HG03439 (cell line): ENCODE results near the gene SETD1B.
"Not testable (repeated sequence)": the region's sequence is repeated elsewhere in the genome, so short reads cannot be mapped to it uniquely, and the experiment has no call there.

Experiments
- ATAC-seq: cut with Tn5 transposase; IDR thresholded peaks from one replicate; pipeline ENCODE4 v1.9.1; 2021; ENCODE audit warnings: mild to moderate bottlenecking, moderate library complexity; ENCODE audit not compliant: unreplicated experiment

SETD1B gene

DNA sequence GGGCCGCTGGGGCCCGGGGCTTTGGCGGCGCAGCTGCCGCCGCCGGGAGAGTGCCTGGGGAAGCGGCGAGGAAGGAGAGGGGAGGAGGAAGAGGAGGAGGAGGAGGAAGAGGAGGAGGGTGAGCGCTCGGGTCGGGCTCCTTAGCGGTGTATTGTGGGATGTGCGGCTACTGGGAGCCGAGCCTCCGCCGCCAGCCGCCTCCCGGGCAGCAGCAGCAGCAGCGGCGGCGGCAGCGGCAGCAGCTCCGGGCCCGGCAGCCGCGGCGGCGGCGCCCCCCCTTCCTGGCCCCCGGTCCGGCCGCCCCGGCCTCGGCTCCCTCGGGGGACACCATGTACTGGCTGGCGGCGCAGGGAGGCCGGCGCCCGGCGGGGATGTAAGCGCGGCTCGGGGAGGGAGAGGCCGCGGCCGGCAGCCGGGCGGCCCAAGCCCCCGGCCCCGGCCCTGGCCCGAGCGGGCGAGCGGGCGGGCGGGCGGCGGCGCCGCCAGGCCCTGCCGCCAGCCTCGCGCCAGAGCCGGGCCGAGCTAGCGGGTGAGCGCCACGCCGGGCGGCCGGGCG, at the start of gene SETD1B:
Gene SETD1B, plus strand, starts transcription at position 149 of the 556 bp plus-strand sequence. CDS start 729 bp downstream, outside the sequence.
- ATAC-seq, result no peak

DNA sequence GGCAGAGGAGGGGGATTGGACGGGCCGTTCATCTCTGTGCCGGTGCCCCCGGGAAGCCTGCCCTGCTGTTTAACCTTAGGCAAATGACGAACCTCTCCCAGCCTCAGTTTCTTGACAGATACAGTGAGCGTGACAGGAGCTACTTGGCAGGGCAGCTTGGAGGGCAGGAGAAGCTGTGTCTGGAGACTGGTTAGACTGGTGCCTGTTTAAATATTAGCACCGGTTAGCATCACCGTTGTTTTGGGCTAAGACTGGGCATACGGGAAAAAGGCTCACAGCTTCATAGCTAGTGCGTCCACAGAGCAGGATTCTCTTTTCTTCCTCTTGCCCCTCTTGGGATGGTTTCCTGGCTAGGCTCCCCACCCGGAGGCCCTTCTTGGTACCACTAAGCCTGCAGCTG, 49.0 kb upstream of the SETD1B start:
- no peak for ATAC-seq

DNA sequence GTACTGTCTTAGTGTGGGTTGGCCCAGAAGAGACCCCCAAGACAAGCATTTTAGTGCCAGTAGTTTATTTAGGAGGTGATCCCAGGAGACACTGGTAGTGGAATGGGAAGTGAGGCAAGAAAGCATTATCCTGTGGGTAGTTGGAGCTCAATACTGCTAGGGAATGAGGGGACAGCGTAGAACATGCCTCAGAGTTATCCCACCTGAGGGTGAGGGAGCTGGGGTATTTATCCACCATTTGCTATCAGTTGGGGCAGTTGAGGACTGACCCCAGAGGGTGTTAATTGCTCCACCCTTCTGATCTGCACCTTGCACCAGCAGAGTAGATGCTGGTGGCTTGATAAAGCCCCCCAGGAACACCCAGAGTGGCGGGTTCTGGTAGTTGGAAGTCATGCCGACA, 48.2 kb upstream of the SETD1B start:
- no peak for ATAC-seq

DNA sequence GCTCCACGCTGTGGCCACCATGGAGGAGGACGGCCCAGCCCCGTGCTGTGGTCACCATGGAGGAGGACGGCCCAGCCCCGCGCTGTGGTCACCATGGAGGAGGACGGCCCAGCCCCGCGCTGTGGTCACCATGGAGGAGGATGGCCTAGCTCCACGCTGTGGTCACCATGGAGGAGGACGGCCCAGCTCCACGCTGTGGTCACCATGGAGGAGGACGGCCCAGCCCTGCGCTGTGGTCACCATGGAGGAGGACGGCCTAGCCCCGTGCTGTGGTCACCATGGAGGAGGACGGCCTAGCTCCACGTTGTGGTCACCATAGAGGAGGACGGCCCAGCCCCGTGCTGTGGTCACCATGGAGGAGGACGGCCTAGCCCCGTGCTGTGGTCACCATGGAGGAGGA, 45.3 kb upstream of the SETD1B start:
- not testable (repeated sequence) for ATAC-seq

DNA sequence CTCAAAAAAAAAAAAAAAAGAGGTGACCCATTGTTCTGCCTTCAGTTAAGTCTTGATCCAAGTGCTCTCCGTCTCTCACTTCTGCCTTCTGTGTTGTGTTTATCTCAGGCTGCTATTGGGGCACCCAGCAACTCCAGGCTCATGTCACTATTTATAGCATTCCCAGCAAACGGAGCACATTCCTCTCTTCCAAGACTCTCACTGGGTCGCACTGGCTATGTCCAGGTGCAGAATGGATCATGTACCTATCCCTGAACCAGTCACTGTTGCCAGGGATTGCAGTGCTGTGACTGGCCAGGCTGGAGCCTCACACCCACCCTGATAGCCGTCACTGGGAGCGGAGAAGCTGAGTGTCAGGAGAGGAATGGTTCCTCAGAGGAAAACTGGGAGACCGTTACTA, 41.5 kb upstream of the SETD1B start:
- ATAC-seq, result no peak

DNA sequence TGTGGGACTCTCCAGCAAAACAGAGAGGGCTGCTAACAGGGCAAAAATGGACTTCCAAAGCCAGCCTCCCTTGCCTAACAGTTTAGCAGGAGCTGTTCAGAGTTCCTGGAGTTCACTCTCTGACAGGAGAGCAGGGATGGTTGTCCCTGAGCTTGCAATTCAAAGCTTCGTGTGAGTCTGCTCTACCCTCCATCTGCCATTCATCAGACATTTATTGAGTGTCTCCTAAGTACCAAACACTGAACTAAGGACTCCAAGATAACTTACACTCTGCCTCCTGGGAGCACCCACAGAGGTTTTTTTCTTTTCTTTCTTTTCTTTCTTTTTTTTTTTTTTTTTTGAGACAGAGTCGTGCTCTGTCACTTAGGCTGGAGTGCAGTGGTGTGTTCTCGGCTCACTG, 39.0 kb upstream of the SETD1B start:
- no peak for ATAC-seq

DNA sequence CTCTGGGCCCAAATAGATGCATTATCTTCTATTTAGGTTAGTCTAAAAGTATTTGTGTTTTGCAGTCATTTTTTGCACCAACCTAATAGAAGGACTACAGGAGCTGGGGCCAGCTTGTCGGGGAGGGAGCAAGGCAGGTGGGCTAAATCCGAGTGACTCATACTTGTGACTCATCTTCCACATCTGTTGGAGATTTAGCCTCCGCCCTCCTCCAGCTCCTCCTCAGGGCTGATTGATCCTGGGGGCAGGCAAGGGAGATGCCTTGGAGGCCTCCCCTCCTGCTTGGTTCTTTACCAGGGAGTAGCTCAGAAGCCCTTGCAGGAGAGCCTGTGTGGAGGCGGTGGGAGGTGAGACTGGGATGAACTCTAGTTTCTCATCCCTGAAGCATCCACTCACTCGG, 38.2 kb upstream of the SETD1B start:
- ATAC-seq, result no peak

DNA sequence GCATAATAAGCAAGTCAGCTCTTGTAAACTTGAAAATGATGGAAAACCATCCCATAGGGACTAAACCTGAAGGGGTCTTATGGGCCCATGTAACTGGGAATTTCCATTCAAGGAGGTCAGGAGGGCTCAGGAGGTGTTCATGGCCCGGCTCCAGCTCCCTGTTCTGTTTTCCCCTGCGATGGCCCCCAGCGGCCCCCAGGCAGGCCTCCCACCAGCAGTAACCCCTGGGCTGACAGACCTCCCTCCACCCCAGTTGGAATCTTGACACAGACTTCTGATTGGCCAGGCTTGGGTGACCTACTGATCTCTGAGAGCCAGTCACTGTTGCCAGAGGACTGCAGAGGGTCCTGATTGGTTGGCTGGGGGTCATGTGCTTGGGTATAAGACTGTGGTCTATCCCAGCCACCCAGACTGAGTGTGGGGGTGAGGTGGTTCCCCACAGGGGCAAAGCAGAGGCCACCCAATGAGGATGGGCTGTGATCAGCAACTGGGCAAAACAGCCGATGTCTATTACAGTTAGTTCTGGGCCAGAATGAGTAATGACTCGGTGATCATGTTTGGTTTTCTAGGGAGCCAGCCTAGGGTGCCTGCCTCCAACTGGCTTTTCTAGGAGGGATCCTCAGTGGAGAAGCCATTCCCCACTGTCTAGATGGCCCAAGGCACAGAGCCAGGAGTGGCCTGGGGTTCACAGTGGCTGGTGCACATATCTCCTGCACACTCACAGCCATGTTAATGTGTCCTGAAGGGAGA, 37.3 kb upstream of the SETD1B start:
- no peak for ATAC-seq

DNA sequence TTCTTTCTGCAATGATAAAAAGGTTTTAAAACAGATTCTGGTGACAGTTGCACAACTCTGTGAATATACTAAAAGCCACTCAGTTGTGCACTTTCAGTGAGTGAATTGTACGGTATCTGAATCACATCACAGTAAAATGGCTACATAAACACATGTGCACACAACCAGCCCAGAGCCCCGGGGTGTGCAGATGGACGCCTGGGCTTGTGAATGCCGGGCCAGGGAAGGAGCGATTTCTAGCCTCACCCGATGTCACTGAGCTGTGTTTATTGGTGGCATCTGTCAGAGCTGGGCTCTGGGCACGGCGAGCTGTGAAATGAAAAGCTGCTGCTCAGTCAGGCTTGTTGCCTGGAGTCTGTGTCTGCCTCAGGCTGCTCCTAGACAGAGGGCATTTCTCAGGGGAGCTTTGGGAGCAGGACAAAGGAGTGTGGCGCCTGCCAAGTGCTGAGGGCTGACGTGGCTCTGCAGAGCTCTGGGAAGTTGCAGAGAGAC, 36.2 kb upstream of the SETD1B start:
- no peak for ATAC-seq

DNA sequence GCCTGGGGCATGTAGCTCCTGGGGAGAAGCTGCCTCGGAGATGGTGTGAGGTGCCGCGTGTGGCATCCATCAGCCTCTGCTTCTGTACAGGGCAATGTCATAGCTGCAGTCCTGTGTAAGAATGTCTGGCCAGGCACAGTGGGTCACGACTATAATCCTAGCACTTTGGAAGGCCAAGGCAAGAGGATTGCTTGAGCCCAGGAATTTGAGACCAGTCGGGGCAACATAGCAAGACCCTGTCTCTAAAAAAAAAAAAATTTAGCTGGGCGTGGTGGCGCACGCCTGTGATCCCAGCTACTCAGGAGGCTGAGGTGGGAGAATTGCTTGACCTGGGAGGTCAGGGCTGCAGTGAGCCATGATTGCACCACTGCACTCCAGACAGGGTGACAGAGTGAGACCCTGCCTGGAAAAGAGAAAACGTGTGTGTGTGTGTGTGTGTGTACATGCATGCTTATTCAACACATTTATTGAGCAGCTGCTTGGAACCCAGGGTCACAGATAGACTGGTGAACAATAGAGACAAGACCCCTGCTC, 34.4 kb upstream of the SETD1B start:
- no peak for ATAC-seq

DNA sequence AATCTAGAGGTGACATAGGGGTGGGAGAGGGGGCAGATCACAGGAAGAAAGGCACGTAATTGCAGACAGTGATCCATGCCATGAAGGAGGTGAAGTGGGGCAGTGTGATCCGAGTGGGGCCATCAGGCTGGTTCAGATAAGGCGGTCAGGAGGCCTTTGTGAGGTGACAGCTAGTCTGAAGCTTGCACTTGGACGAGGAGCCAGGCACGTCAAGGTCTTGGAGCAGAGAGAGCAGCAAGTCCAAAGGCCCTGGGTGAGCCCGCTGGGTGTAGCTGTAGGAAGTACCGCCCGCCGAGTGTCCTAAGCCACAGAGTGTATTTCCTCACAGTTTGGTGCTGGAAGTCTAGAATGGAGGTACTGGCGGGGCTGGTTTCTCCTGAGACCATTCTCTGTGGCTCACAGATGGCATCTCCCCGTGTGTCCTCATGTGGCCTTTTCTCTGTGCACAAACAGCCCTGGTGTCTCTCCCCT, 33.9 kb upstream of the SETD1B start:
- ATAC-seq, result no peak

DNA sequence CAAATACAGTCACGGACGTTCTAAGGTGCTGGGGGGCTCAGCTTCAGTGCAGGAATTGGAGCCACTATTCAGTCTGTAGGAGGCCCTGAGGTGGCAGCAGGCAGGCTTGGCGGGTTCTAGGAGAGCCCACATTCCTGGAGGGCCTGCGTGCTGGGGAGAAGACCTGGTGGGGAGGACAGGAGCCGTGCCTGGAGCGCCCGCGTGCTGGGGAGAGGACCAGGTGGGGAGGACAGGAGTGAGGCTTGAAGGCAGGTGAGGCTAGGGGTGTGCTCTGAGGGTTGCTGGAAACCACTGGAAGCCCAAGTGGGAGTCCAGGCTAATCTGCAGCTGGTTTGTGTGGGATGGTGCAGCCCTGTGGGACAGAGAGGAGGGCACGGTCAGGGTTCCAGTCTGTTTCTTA, 33.4 kb upstream of the SETD1B start:
- ATAC-seq, result no peak

DNA sequence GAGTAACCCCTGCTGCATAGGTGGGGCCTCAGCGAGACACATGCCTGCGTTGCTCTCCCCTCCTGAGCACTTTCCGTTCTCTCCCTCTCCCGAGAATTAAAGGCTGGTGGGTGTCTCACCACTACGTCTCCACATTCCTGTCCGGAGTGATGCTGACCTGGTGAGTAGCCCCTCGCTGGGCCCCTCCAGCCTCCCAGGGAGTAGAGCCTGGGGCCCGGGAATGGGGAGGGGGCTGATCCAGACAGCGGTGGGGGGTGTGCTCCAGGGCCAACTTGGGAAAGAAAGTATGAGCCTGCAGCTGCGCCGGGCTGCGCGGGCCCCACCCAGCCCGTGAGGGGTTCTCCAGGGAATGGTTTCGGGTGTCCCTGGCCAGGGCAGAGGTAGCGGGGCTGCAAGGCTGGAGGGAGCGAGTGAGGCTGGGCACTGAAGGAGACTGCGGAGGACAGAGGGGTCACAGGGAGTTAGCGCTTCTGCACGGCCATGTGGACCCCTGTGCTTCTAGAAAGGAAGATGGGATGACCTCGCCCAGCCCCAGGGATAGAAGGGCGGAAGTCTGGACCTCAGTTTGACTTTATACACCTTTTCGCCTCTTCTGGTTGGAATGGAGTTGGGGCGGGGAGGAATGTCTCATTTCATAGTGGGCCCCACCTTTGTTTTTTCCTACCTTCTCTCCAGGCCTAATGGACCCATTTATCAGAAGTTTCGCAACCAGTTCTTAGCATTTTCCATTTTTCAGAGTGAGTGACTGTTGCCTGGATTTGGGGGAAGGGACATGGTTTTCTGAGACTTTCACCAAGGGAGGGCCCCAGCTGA, 32.8 kb upstream of the SETD1B start:
- no peak for ATAC-seq

DNA sequence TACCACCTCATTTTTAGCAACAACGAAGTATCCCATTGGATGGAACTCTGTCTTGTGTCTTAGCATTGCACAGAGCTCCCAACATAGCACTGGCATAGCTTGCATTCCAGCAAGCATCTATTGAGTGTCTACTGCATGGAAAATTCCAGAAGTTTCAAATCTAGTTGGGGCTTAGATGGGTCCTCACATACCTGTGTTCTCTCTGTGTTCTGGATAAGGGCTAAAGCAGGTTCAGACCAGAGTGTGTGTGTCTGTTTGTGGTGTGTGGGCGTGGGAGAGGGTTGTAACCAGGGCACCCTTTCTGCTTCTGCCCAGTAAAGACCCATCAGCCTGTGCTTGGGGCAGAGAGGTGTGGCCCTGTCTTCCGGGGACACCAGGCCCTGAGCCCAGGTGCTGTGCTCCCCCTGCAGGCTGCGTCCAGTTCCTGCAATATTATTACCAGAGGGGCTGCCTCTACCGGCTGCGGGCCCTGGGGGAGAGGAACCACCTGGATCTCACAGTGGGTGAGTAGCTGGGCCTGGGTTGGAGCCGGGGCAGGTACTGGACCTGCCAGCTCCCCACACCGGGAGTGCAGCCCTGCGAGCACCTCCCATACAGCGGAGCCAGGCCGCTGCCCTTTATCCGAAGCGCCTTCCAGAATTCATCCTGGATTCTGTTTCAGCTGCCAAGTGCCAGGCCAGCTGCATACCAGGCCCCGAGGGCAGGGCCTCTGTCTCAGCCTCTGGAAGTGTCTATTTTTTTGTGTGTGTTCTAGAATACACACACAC, 30.6 kb upstream of the SETD1B start:
- peak; percentile 56 for ATAC-seq

DNA sequence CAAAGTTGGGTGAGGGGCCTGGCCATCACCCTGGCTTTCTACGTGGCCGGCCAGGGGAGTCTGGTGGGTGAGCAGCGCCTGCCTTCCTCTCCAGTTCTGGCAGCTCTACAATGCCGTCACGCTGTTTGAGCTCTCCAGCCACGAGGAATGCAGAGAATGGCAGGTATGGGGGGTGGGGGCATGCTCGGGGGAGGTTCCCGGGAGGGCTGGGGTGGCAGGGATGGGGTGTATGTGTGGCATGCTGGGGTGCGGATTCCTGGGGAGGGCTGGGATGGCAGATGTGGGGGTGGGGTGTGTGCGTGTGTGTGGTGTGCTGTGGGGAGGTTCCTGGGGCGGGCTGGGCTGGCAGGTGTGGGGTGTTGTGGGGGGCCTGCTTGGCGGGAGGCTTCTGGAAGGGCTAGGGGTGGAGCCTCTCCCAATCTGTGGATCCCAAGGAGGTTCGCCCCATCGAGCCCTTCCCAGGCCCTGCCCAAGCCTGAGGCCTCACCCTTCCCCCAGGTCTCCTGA, 28.8 kb upstream of the SETD1B start:
- ATAC-seq, result no peak

DNA sequence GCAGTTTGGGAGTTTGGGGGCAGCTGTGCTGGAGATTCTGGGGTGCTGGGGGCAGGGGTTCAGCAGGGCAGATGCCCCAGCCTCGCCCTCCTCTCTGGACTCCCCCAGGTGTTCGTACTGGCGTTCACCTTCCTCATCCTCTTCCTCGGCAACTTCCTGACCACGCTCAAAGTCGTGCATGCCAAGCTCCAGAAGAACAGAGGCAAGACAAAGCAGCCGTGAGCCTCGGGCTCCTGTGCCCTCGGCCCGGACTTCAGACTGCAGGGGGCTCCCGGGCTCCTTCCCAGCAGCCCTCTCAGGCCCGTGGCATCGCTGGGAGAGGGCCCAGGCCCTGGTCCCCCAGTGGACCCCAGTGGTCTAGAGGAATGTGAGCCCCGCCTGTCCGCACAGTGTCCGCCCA, 28.3 kb upstream of the SETD1B start:
- no peak for ATAC-seq

DNA sequence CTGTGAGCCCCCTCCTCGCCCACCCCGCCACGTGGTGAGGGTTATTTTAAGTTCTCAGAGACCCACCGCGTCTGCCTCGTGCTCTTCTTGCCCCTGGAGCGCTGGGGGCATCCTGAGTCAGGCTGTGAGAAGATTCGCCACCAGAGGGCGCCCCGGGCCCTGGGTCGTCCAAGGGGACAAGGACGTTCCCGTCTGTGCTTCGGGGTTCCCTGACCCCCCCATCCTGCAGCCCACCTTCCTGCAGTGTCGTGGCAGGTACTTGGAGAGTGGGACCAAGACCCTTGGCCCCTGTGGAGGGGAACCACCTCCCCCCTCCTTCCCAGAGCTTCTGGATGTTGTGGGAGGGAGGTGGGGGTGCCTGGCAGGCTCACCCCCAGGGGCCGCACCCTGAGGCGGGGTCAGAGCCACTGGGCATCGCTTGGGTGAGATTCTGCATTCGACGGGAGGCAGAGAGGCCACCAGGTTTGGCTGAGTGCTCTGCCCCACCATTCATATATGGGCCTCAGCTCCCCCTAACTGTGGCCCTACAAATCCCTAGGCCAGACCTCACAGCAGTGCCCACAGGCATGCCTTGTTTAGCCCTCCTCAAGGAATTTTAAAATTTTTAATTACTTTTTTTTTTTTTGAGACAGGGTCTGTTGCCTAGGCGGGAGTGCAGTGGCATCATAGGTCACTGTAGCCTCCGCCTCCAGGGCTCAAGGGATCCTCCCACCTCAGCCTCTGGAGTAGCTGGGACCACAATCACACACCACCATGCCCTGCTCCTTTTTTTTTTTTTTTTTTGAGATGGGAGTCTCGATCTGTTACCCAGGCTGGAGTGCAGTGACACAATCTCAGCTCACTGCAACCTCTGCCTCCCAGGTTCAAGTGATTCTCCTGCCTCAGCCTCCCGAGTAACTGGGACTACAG, 27.4 kb upstream of the SETD1B start:
- no peak for ATAC-seq

DNA sequence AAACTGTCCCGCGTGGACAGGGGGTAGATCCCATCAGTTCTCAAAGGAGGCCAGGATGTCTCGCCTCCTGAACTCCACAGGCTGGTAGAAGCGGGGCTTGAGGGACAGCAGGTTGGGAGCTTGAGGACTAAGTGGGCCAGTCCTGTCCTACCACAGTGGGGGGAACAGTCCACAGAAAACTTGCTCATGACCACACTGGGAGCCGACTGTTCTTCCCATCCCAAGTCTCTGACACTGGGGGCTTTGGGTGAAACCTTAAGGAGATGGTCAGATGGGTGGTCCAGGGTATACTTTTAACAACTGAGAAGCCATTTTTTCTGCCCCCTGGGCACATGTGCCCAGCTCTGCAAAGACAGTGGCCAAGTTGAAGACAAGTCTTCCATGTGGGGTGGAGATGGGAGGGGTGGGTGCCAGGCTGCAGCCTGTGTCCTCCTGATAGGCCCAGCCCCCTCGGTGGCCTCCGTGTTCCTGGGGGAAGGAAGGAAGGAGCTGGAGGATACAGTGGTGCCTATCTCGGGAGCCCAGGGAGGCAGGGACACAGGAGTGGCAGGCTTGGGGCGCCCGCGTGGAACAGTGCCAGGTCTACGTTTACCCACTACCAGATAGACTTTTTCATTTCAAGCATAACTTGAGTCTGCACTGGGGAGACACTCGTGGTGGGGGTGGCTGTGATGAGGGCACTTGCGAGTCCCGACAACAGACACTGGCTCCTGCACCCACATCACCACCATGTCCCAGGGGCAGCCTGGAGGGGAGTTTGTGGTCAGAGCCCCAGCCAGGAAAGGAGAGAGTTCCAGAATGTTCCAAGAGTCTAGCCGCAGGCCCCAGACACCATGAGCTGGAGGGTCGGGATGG, 25.0 kb upstream of the SETD1B start:
- no peak for ATAC-seq
